BJ (cell line): ENCODE measurements around the gene MARCHF2. TPM values are rescaled to one million over a fixed set of nuclear protein-coding genes. Genes with fewer than 3 reads are reported as not detected.

Experiments used
- CTCF ChIA-PET: fragments of 350-600 bp; formaldehyde crosslinking; extraction: SDS; loops from one replicate; lab custom pipeline; 2021; ENCODE audit warnings: antibody characterized with exemption, inconsistent platforms; lab: Yijun Ruan, JAX
- POLR2A ChIA-PET: fragments of 300-600 bp; sonication (Branson Sonifier 250); formaldehyde crosslinking; extraction: SDS; loops from one replicate; lab custom pipeline; 2021; ENCODE audit warnings: antibody characterized with exemption; lab: Charles Lee
- DNase-seq: peaks from one replicate; pipeline ENCODE4 v3.0.0-alpha.2; 2011; ENCODE audit warnings: low read depth
- H3K27me3 ChIP-seq: 2 replicates; pipeline ENCODE4 v1.6.0; 2011; ENCODE audit warnings: low read length; ENCODE audit not compliant: control insufficient read depth, insufficient read depth
- H3K36me3 ChIP-seq: 2 replicates; pipeline ENCODE4 v1.5.1; 2011; ENCODE audit warnings: low read length; ENCODE audit not compliant: control insufficient read depth, insufficient read depth
- H3K4me3 ChIP-seq: 2 replicates; pipeline ENCODE4 v1.5.1; 2011; ENCODE audit warnings: low read depth, mild to moderate bottlenecking, control low read depth, low read length
- polyA plus RNA-seq: library from polyadenylated mRNA; depleted of rRNA; stranded (reverse); fragments of >200 nt; gene quantifications from 2 replicates; pipeline ENCODE4 v1.2.3, GENCODE V29; 2011
- TF ChIP-seq, protein P1 (sequence below): IDR thresholded peaks from 2 replicates; pipeline ENCODE4 v1.5.1; 2011; ENCODE audit warnings: low read depth, mild to moderate bottlenecking, control low read depth, inconsistent platforms, low read length, moderate library complexity; ENCODE audit not compliant: insufficient read depth

Gene MARCHF2
- polyA plus RNA-seq, 1 experiment, result 39.3 TPM

DNA sequence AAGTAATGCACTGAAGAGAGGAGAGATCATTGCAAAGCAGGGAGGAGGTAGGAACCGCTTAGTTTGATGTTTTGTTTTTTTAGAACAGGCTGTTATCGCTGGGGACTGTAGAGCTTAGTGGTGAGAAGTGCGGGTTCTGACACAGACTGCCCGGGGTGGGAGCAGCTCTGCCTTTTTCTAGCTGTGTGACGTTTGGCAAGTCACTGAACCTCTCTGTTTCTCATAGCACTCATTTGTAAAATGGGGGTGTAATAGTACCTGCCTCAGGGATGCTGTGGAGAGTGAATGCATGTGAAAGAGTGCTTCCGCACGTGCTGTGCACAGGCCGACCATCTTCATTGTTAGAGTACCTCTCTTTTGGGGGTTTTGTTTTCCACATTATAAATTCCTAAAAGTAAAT lies 70.1 kb downstream of the MARCHF2 start:
- peaks cover 49% of the 10 kb centered on the region for H3K36me3 ChIP-seq
- TF ChIP-seq, protein P1, sequence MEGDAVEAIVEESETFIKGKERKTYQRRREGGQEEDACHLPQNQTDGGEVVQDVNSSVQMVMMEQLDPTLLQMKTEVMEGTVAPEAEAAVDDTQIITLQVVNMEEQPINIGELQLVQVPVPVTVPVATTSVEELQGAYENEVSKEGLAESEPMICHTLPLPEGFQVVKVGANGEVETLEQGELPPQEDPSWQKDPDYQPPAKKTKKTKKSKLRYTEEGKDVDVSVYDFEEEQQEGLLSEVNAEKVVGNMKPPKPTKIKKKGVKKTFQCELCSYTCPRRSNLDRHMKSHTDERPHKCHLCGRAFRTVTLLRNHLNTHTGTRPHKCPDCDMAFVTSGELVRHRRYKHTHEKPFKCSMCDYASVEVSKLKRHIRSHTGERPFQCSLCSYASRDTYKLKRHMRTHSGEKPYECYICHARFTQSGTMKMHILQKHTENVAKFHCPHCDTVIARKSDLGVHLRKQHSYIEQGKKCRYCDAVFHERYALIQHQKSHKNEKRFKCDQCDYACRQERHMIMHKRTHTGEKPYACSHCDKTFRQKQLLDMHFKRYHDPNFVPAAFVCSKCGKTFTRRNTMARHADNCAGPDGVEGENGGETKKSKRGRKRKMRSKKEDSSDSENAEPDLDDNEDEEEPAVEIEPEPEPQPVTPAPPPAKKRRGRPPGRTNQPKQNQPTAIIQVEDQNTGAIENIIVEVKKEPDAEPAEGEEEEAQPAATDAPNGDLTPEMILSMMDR, result no peak
- H3K27me3 ChIP-seq, result no peaks in the 10 kb centered on the region
- CTCF ChIA-PET, result interaction anchor here (1.1 to 1.4 kb wide), 3 partner anchors 10 to 130 kb away, joined by 3 to 7 read pairs (median 3); no protein-coding TSS in a partner anchor
- no peak for DNase-seq
- POLR2A ChIA-PET, result no interaction called here
- H3K4me3 ChIP-seq, result no peak overlapping the region

DNA sequence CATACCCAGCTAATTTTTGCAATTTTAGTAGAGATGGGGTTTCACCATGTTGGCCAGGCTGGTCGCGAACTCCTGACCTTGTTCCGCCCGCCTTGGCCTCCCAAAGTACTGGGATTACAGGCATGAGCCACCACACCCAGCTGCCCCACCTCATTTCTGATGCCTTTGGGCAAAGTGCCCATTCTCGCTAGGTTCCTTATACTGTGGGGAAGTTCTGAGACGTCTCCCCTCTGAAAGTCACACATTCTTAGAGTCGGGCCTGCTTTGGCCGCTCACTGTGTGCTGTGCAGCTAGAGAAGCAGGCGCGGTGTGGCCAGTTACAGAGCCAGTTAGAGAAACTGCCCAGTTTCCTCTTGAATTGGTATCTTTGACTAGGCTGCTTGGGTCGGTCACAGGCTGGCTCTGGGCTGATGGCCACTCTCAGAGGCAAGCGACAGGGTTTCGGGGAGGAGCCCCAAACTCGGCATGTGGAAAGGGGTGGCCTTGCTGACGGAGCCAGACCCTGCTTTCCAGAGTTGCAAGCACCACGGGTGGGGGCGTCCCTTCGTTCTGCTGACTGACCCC lies 71.3 kb downstream of the MARCHF2 start:
- TF ChIP-seq, protein P1, result no peak
- Histone ChIP-seq H3K27me3 (no peaks in the 10 kb centered on the region), H3K4me3 (no peak overlapping the region), H3K36me3 (peaks cover 50% of the 10 kb centered on the region)
- no peak for DNase-seq
- CTCF ChIA-PET, result interaction anchor here (0.8 to 1.5 kb wide), 3 partner anchors 21 to 96 kb away, joined by 3 to 4 read pairs (median 3); no protein-coding TSS in a partner anchor
- POLR2A ChIA-PET, result no interaction called here

DNA sequence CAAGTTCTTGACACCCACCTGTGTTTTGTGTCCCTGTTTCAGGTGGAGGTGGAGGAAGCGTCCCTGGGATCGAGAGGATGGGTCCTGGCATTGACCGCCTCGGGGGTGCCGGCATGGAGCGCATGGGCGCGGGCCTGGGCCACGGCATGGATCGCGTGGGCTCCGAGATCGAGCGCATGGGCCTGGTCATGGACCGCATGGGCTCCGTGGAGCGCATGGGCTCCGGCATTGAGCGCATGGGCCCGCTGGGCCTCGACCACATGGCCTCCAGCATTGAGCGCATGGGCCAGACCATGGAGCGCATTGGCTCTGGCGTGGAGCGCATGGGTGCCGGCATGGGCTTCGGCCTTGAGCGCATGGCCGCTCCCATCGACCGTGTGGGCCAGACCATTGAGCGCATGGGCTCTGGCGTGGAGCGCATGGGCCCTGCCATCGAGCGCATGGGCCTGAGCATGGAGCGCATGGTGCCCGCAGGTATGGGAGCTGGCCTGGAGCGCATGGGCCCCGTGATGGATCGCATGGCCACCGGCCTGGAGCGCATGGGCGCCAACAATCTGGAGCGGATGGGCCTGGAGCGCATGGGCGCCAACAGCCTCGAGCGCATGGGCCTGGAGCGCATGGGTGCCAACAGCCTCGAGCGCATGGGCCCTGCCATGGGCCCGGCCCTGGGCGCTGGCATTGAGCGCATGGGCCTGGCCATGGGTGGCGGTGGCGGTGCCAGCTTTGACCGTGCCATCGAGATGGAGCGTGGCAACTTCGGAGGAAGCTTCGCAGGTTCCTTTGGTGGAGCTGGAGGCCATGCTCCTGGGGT lies 72.7 kb downstream of the MARCHF2 start:
- no peaks in the 10 kb centered on the region for H3K27me3 ChIP-seq
- H3K36me3 ChIP-seq, result peaks cover 49% of the 10 kb centered on the region
- POLR2A ChIA-PET, result no interaction called here
- no peak for DNase-seq
- CTCF ChIA-PET, result interaction anchor here (0.6 to 2.6 kb wide), 5 partner anchors 9 to 130 kb away, joined by 3 to 10 read pairs (median 3); partner anchors contain the start of gene ZNF414
- no peak overlapping the region for H3K4me3 ChIP-seq
- TF ChIP-seq, protein P1, result no peak

DNA sequence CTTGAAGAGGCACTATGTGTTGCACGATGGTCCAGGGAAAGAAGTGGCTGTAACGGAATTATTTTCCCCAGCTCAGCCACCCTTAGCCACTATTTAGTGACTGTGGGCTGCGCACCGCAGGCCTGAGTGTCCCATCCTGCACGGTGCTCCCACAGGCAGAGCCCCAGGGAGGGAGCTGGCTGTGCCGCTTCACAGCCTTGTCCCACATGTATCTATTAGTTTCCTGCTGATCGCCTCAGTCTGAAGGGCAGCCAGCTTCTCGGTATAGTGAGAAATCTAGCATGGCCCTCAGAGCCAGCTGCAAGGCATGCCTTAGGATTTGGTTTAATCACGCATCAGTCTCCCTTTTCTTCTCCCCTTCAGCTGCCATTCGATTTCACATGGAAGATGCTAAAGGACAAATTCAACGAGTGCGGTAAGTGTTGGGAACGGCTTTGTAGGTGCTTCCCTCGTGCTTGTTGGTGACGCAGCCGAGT lies 73.6 kb downstream of the MARCHF2 start:
- TF ChIP-seq, protein P1, result no peak
- POLR2A ChIA-PET, result no interaction called here
- H3K36me3 ChIP-seq, result peaks cover 44% of the 10 kb centered on the region
- DNase-seq, result no peak
- CTCF ChIA-PET, result interaction anchor here (0.6 to 2.6 kb wide), 6 partner anchors 8 to 135 kb away, joined by 3 to 10 read pairs (median 3); partner anchors contain the start of gene ZNF414
- no peak overlapping the region for H3K4me3 ChIP-seq
- no peaks in the 10 kb centered on the region for H3K27me3 ChIP-seq
